Lung (tissue), 12 donors: ENCODE measurements around the gene PTX3. TPM values are rescaled to one million over a fixed set of nuclear protein-coding genes. Genes with fewer than 3 reads are reported as not detected.

Experiments
- ATAC-seq: fragments of 200-7000 bp; cut with Tn5 transposase; one replicate; pipeline ENCODE4 v1.9.1; 2020; ENCODE audit warnings: moderate number of reproducible peaks; ENCODE audit not compliant: insufficient read depth, low FRiP score
- DNase-seq, 3 donors: peaks; one replicate each; pipeline ENCODE4 v3.0.0-alpha.2; 2013 to 2017
- H3K27ac ChIP-seq, 2 donors: one replicate each; pipeline ENCODE4 v1.5.1; 2013; ENCODE audit warnings: mild to moderate bottlenecking in 2 of 2, moderate library complexity in 2 of 2, control low read depth in 1 of 2, inconsistent platforms in 1 of 2, low read depth in 1 of 2, low read length in 1 of 2
- H3K27me3 ChIP-seq, 3 donors: one replicate each; pipeline ENCODE4 v1.5.1; 2013; ENCODE audit warnings: low read length in 2 of 3; ENCODE audit not compliant: control insufficient read depth in 3 of 3, insufficient read depth in 3 of 3
- H3K36me3 ChIP-seq, 4 donors: one replicate each; pipeline ENCODE4 v1.5.1; 2013; ENCODE audit warnings: low read length in 4 of 4, mild to moderate bottlenecking in 1 of 4, moderate library complexity in 1 of 4; ENCODE audit not compliant: control insufficient read depth in 4 of 4, insufficient read depth in 4 of 4
- H3K4me1 ChIP-seq, 5 donors: one replicate each; pipeline ENCODE4 v1.5.1; 2013; ENCODE audit warnings: low read length in 5 of 5, mild to moderate bottlenecking in 2 of 5, moderate library complexity in 1 of 5; ENCODE audit not compliant: control insufficient read depth in 5 of 5, insufficient read depth in 5 of 5
- H3K4me3 ChIP-seq: one replicate; pipeline ENCODE4 v1.5.1; 2013; ENCODE audit warnings: mild to moderate bottlenecking, control low read depth, moderate library complexity
- H3K9ac ChIP-seq, 2 donors: one replicate each; pipeline ENCODE4 v1.5.1; 2013; ENCODE audit warnings: low read length in 2 of 2, control low read depth in 1 of 2; ENCODE audit not compliant: insufficient read depth in 1 of 2
- H3K9me3 ChIP-seq, 4 donors: one replicate each; pipeline ENCODE4 v1.5.1; 2013; ENCODE audit warnings: low read length in 3 of 4, mild to moderate bottlenecking in 1 of 4, moderate library complexity in 1 of 4; ENCODE audit not compliant: control insufficient read depth in 4 of 4, insufficient read depth in 3 of 4
- WGBS, 2 donors: extraction: QIAGEN DNeasy Blood & Tissue Kit; methylation state at CpG; one replicate each; pipeline ENCODE4 v1.1.7; 2013; 5-methylcytosine and 5-hydroxymethylcytosine counted together
- polyA plus RNA-seq, 2 donors: library from polyadenylated mRNA; stranded (reverse); fragments of 200-250 nt; gene quantifications; one replicate each; pipeline ENCODE4 v1.2.1, GENCODE V29; 2013
- total RNA-seq, 2 donors: library from RNA; depleted of rRNA in 1 of 2; stranded (reverse); fragments of >200 nt in 1 of 2; gene quantifications; one replicate each; pipeline ENCODE4 v1.2.1, GENCODE V29; 2014 to 2021
- TF ChIP-seq, protein P1 (sequence below): IDR thresholded peaks from 2 replicates; pipeline ENCODE4 v1.5.1; 2012; ENCODE audit warnings: mild to moderate bottlenecking; ENCODE audit errors: control extremely low read depth, extremely low read depth
- donor health status: control.
- donor health status: control.
- donor health status: Bipolar disorder and iron deficiency.
- donor health status: healthy.
- donor health status: DM: yes; HTN: yes; CAD: no.

Gene PTX3
- total and polyA plus RNA-seq, 4 donors, result 4.1 to 626 (median 26.1) TPM

- Histone ChIP-seq H3K4me1 (no peaks in the 10 kb centered on the region), H3K9me3 (no peaks in the 10 kb centered on the region), H3K36me3 (no peaks in the 10 kb centered on the region), H3K27ac (no peak overlapping the region), H3K27me3 (no peaks in the 10 kb centered on the region), H3K9ac (no peak overlapping the region), H3K4me3 (no peak overlapping the region)
- TF ChIP-seq, protein P1, sequence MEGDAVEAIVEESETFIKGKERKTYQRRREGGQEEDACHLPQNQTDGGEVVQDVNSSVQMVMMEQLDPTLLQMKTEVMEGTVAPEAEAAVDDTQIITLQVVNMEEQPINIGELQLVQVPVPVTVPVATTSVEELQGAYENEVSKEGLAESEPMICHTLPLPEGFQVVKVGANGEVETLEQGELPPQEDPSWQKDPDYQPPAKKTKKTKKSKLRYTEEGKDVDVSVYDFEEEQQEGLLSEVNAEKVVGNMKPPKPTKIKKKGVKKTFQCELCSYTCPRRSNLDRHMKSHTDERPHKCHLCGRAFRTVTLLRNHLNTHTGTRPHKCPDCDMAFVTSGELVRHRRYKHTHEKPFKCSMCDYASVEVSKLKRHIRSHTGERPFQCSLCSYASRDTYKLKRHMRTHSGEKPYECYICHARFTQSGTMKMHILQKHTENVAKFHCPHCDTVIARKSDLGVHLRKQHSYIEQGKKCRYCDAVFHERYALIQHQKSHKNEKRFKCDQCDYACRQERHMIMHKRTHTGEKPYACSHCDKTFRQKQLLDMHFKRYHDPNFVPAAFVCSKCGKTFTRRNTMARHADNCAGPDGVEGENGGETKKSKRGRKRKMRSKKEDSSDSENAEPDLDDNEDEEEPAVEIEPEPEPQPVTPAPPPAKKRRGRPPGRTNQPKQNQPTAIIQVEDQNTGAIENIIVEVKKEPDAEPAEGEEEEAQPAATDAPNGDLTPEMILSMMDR, result no peak
- 72 to 76% methylated on average over 1 of the region's 1 CpG for WGBS, 2 donors
- DNase-seq (peak in 1 of 3 donors; percentile 29), ATAC-seq (no peak)
Measured at GRCh38 chr3:157471064-157471463, 34.4 kb downstream of the PTX3 start.

GRCh38 chr3:157472648-157473047, 36.0 kb downstream of the PTX3 start:
- Histone ChIP-seq H3K9me3 (no peaks in the 10 kb centered on the region), H3K4me1 (no peaks in the 10 kb centered on the region), H3K27ac (no peak overlapping the region), H3K9ac (no peak overlapping the region), H3K36me3 (no peaks in the 10 kb centered on the region), H3K4me3 (no peak overlapping the region), H3K27me3 (no peaks in the 10 kb centered on the region)
- no peak for DNase-seq
- TF ChIP-seq, protein P1, result no peak
- no peak for ATAC-seq
- WGBS, 2 donors, result 97 to 98% methylated on average over 1 of the region's 1 CpG

DNA sequence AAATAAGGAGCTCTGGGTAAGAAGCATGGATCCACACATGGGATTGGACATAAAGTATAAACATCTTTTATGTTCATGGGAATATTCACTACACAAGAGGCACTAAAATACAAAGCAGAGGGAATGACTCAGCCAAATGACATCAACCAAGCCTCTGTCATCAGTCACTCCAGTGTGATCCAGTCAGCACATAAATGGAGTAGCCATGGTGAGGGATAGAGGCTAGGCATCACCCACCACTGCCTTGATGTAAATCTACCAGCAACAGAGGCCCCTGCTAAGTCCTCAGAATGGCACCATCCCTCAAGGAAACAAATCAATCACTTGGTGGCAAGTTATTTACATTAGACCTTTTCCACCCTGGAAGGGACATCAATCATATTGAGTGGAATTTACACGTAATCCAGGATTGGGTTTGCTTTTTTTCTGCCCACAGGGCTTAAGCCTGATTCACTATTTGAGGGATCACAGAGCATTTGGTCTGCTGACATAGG, 39.3 kb downstream of the PTX3 start:
- Histone ChIP-seq H3K36me3 (no peaks in the 10 kb centered on the region), H3K4me1 (no peaks in the 10 kb centered on the region), H3K9me3 (no peaks in the 10 kb centered on the region), H3K27me3 (no peaks in the 10 kb centered on the region), H3K27ac (no peak overlapping the region), H3K9ac (no peak overlapping the region), H3K4me3 (no peak overlapping the region)
- TF ChIP-seq, protein P1, result no peak
- WGBS, 2 donors, result 61 to 63% methylated on average over 1 of the region's 1 CpG
- ATAC-seq, result no peak
- DNase-seq, result no peak

GRCh38 chr3:157477441-157477840, 40.8 kb downstream of the PTX3 start:
- WGBS, 2 donors, result 89% methylated on average over 3 of the region's 3 CpGs
- no peak overlapping the region for H3K4me3 ChIP-seq
- H3K9me3 ChIP-seq, result peaks cover 0 to 3% (median 0%) of the 10 kb centered on the region in 4 donors
- H3K27me3 ChIP-seq, result no peaks in the 10 kb centered on the region
- H3K9ac ChIP-seq, result no peak overlapping the region
- no peak overlapping the region for H3K27ac ChIP-seq
- no peaks in the 10 kb centered on the region for H3K36me3 ChIP-seq
- no peak for ATAC-seq
- DNase-seq, result no peak
- TF ChIP-seq, protein P1, result no peak
- H3K4me1 ChIP-seq, result no peaks in the 10 kb centered on the region
